Renal cortex interstitium (tissue), 11 donors: ENCODE data around the gene SART1. TPM values are rescaled to one million over a fixed set of nuclear protein-coding genes. Genes with fewer than 3 reads are reported as not detected.
"Not testable (repeated sequence)": the region's sequence is repeated elsewhere in the genome, so short reads cannot be mapped to it uniquely, and the experiment has no call there.

ENCODE experiments used
- DNase-seq, 11 donors: peaks; one replicate each; pipeline ENCODE4 v3.0.0-alpha.2; 2013; ENCODE audit warnings: low read depth in 9 of 11, low spot score in 4 of 11; ENCODE audit errors: extremely low read depth in 1 of 11
- polyA plus RNA-seq, 3 donors: library from polyadenylated mRNA; unstranded; fragments of 120-200 nt; gene quantifications; one replicate each; pipeline ENCODE4 v1.2.1, GENCODE V29; 2013; ENCODE audit not compliant: insufficient read length in 3 of 3

Gene SART1
- polyA plus RNA-seq, 3 donors = 40.4 to 60.6 (median 52.2) TPM

- not testable (repeated sequence) for DNase-seq
These were observed 48.5 kb downstream of the SART1 start for GRCh38 chr11:66010036-66010435.

GRCh38 chr11:66011239-66011784 lies 49.8 kb downstream of the SART1 start:
- DNase-seq = no peak

GRCh38 chr11:66011785-66012303 lies 50.3 kb downstream of the SART1 start, which contains the start of gene CST6:
Gene CST6, plus strand, starts transcription at chr11:66012008. Its CDS starts 37 bp downstream, at chr11:66012045.
- no peak for DNase-seq

- no peak for DNase-seq
These were observed 50.9 kb downstream of the SART1 start for GRCh38 chr11:66012371-66012945.

GRCh38 chr11:66012946-66013761 lies 51.6 kb downstream of the SART1 start:
- no peak for DNase-seq

- no peak for DNase-seq
These were observed 52.2 kb downstream of the SART1 start for GRCh38 chr11:66013762-66014100.

GRCh38 chr11:66014804-66015453 lies 53.4 kb downstream of the SART1 start:
- no peak for DNase-seq

GRCh38 chr11:66015454-66015881 lies 53.9 kb downstream of the SART1 start:
- DNase-seq = no peak

GRCh38 chr11:66015936-66016792 lies 54.6 kb downstream of the SART1 start:
- no peak for DNase-seq

- DNase-seq = no peak
These were observed 55.3 kb downstream of the SART1 start for GRCh38 chr11:66016793-66017177.

- no peak for DNase-seq
These were observed 55.8 kb downstream of the SART1 start for GRCh38 chr11:66017321-66017720.

GRCh38 chr11:66020212-66020611 lies 58.7 kb downstream of the SART1 start:
- DNase-seq = no peak

- no peak for DNase-seq
These were observed 59.3 kb downstream of the SART1 start for GRCh38 chr11:66020618-66021357.

GRCh38 chr11:66022401-66023185 lies 61.1 kb downstream of the SART1 start:
- DNase-seq = peak in 4 of 11 donors; percentile 37 to 58 (median 50)

- not testable (repeated sequence) for DNase-seq
These were observed 61.6 kb downstream of the SART1 start for GRCh38 chr11:66023186-66023440.

GRCh38 chr11:66026017-66026529 lies 64.5 kb downstream of the SART1 start, which contains the start of gene CATSPER1:
Gene CATSPER1, minus strand, starts transcription at chr11:66026479. Its CDS starts 100 bp downstream, at chr11:66026379.
- no peak for DNase-seq
